ENCODE data around the gene MBOAT7. TPM values are rescaled to one million over a fixed set of nuclear protein-coding genes. Genes with fewer than 3 reads are reported as not detected.
"Not testable (repeated sequence)": the region's sequence is repeated elsewhere in the genome, so short reads cannot be mapped to it uniquely, and the experiment has no call there.

The MBOAT7 gene
- total RNA-seq, 2 experiments from 2014 or later: 53.8 to 55.4 TPM

DNA sequence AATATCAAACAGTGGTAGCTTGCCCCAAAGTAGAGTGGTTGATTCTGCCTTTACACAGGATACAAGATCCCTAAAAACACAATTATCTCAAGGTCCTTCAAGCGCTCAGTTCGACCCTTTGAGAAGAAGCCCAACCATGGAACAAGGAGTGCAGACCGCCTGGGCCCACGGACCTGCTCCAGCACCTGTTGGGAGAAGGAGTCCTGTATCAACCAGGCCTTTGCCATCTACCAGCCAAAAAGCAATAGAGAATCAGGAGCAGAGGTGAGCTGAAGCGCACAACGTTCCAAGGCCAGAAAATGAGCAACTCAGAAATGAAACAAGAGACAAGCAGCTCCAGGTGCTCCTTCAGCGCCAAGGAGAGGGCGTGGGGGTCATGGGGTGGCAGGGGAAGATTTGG, 39.8 kb upstream of the MBOAT7 start:
- intact Hi-C loops (cut with micrococcal nuclease): no loop called here
- TF ChIP-seq, protein P1, sequence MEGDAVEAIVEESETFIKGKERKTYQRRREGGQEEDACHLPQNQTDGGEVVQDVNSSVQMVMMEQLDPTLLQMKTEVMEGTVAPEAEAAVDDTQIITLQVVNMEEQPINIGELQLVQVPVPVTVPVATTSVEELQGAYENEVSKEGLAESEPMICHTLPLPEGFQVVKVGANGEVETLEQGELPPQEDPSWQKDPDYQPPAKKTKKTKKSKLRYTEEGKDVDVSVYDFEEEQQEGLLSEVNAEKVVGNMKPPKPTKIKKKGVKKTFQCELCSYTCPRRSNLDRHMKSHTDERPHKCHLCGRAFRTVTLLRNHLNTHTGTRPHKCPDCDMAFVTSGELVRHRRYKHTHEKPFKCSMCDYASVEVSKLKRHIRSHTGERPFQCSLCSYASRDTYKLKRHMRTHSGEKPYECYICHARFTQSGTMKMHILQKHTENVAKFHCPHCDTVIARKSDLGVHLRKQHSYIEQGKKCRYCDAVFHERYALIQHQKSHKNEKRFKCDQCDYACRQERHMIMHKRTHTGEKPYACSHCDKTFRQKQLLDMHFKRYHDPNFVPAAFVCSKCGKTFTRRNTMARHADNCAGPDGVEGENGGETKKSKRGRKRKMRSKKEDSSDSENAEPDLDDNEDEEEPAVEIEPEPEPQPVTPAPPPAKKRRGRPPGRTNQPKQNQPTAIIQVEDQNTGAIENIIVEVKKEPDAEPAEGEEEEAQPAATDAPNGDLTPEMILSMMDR (IDR thresholded peaks at IDR 0.05): no peak
- no peaks in the 10 kb centered on the region for H3K36me3 Mint-ChIP-seq (ENCODE audit: low read depth)
- CTCF ChIA-PET: interaction anchor here (1.2 kb wide), 1 partner anchor 18 kb away, joined by 3 read pairs; no protein-coding TSS in a partner anchor
- H3K4me3 Mint-ChIP-seq: no peak overlapping the region
- peaks cover 3% of the 10 kb centered on the region for H3K4me1 Mint-ChIP-seq (ENCODE audit: low read depth)
- H3K27ac Mint-ChIP-seq: no peak overlapping the region
- ATAC-seq (no peak), DNase-seq (no peak)
- H3K27me3 Mint-ChIP-seq: peaks cover 19% of the 10 kb centered on the region
- POLR2A ChIA-PET: no interaction called here
- no peaks in the 10 kb centered on the region for H3K9me3 Mint-ChIP-seq

DNA sequence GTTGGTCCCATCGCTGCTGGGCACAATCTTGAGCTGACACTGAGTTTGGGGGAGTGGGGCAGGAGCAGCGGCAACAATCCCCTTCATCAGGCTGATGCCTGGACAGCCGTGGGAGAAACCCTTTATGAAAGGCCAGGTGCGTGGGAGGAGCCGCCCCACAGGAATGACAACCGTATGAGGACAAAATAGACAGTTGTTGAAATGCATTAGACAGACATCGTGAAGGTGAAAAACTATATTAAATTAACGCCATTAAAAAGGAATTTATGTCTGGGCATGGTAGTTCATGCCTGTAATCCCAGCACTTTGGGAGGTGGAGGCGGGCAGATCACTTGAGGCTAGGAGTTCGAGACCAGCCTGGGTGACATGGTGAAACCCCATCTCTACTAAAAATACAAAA, 35.2 kb upstream of the MBOAT7 start:
- intact Hi-C loops (cut with micrococcal nuclease); H3K9me3 Mint-ChIP-seq; H3K4me3 Mint-ChIP-seq; DNase-seq; H3K4me1 Mint-ChIP-seq (ENCODE audit: low read depth); H3K27me3 Mint-ChIP-seq; CTCF ChIA-PET; H3K27ac Mint-ChIP-seq; H3K36me3 Mint-ChIP-seq (ENCODE audit: low read depth); ATAC-seq: not testable (repeated sequence)
- POLR2A ChIA-PET: interaction anchor here (1.5 kb wide), 1 partner anchor 24 kb away, joined by 4 read pairs; the partner anchor contains the start of gene RPS9

DNA sequence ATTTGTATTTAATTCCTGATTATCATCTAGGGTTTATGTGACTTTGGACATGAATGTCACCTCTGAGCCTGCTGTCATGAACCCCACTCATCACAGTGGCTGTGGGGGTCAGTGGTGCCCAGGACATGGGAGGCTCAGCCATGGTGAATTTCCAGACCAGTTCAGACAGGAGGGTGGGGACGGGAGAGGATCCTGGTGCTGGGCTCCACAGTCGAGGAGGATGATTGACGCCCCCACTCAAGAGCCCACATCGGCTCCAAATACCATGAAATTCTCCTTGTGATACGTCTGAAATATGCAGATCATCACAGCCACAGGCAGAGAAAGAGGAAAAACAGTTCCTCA, 34.5 kb upstream of the MBOAT7 start:
- H3K4me1 Mint-ChIP-seq (ENCODE audit: low read depth); ATAC-seq; intact Hi-C loops (cut with micrococcal nuclease); H3K27me3 Mint-ChIP-seq; H3K9me3 Mint-ChIP-seq; CTCF ChIA-PET; H3K36me3 Mint-ChIP-seq (ENCODE audit: low read depth); DNase-seq; POLR2A ChIA-PET; H3K4me3 Mint-ChIP-seq; H3K27ac Mint-ChIP-seq: not testable (repeated sequence)

DNA sequence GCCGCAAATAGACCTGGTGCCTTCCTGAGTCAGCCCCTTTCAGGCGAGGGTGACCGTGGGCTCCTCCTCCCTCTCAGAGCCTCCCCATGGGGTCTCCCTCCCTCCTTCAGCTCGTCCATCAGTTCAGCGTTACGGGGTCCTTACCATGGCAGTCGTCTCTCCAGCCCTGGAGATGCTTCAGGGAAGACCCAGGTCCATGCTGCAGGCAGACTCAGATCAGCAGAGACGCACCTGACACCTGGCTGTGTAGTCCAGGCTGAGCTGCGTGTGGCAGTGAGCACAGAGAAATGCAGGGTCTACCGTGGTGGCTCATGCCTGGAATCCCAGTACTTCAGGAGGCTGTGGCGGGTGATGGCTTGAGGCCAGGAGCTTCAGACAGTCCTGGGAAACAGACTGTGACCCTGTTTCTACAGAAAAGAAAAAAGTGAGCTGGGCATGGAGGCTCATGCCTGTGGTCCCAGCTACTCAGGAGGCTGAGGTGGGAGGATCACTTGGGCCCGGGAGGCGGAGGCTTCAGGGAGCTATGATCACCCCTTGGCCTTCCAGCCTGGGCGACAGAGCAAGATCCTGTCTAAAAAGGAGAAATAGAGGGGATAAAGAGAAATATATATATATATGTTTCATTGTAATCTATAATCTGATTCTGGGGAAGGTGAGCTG, 34.0 kb upstream of the MBOAT7 start:
- DNase-seq; H3K36me3 Mint-ChIP-seq (ENCODE audit: low read depth); H3K4me1 Mint-ChIP-seq (ENCODE audit: low read depth); ATAC-seq; H3K27ac Mint-ChIP-seq; H3K4me3 Mint-ChIP-seq; CTCF ChIA-PET; H3K9me3 Mint-ChIP-seq; H3K27me3 Mint-ChIP-seq; intact Hi-C loops (cut with micrococcal nuclease): not testable (repeated sequence)
- POLR2A ChIA-PET: interaction anchor here (0.6 to 1.0 kb wide), 2 partner anchors 18 to 1407 kb away, joined by 3 read pairs; no protein-coding TSS in a partner anchor

DNA sequence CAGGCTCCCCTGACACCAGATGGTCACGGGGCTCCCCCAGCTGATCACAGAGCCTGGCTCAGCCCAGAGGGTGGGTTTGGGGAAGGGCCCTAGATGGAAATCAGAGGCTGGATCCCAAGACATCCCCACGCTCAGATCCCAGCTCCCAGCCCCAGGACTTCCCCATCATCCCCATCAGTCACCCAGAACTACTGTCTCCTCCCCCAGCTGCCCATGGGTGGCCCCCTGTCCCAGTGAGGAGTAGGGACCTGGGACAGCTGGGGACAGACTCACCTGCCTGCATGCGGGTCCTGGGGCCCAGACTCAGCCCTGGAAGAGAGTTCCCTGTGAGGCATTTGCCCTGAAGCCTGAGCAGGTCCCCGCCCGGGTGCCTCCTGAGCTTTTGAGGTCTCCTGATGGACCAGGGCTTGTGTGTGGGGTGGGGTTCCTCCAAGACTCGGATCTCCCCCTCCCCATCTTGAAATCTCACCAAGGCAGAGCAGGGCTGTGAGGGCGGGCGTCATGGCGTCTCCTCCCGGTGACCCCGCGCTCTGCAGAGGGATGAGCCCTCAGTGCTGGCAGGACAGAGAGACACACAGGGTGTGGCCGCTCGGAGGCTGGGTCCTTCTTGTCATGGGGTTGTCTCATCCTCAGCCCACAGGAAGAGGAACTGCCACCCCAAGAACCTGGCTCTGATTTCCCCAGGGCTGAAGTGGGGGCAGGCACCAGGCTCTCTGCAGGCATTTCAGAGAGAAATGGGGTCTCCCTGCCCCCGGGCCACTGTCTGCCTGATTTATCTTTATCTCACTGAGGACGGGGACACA, 33.3 kb upstream of the MBOAT7 start, which contains the start of gene LILRB3:
Gene LILRB3 (minus strand): TSS at position 534 of the 803 bp plus-strand sequence. CDS start 31 bp downstream, at position 503.
- CTCF ChIA-PET; ATAC-seq; H3K27me3 Mint-ChIP-seq; DNase-seq; H3K4me3 Mint-ChIP-seq; H3K36me3 Mint-ChIP-seq (ENCODE audit: low read depth); H3K27ac Mint-ChIP-seq; H3K4me1 Mint-ChIP-seq (ENCODE audit: low read depth); H3K9me3 Mint-ChIP-seq; intact Hi-C loops (cut with micrococcal nuclease): not testable (repeated sequence)
- POLR2A ChIA-PET: interaction anchor here (1.0 to 1.2 kb wide), 2 partner anchors 15 to 17 kb away, joined by 3 read pairs; no protein-coding TSS in a partner anchor

DNA sequence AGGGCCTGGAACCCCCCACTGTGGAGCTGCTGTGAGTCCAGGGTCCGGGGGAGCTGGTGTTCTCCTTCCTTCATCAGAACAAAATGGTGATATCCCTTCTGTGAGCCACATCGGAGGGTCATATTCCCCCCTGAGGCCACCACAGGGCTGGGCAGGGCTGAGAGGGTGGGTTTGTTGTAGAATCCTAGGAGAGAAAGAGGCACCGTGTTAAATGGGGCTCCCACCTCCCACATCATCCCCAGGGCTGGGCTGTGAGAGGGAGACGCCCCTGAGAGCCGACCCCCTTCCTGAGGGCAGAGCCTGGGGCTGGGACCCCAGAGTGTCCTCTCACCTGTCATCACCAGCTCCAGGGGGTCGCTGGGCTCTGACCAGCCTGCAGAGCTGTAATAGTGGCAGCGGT, 32.6 kb upstream of the MBOAT7 start:
- H3K36me3 Mint-ChIP-seq (ENCODE audit: low read depth); CTCF ChIA-PET; ATAC-seq; intact Hi-C loops (cut with micrococcal nuclease); H3K4me3 Mint-ChIP-seq; H3K4me1 Mint-ChIP-seq (ENCODE audit: low read depth); H3K27ac Mint-ChIP-seq; H3K9me3 Mint-ChIP-seq; H3K27me3 Mint-ChIP-seq; DNase-seq: not testable (repeated sequence)
- POLR2A ChIA-PET: interaction anchor here (1.2 kb wide), 1 partner anchor 14 kb away, joined by 3 read pairs; no protein-coding TSS in a partner anchor

DNA sequence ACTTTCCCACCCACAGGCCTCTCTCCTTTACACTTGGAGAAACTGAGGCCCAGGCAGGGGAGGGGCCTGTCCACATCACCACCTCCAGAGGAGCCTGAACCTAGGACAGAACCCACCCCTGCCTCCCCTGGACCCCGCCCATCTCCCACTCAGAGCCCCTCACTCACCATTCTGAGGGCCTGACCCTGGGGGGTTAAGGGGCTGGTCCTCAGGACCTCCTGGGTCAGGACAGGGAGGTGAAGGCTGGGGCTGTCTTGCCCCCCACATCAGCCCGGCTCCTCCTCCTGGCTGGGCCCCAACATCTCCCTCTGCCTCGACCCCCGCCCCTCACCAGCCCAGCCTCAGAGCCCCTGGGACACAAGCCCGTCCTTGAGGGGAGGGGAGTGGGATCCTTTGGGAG, 30.3 kb upstream of the MBOAT7 start:
- ATAC-seq; H3K27ac Mint-ChIP-seq; intact Hi-C loops (cut with micrococcal nuclease); H3K4me1 Mint-ChIP-seq (ENCODE audit: low read depth); H3K36me3 Mint-ChIP-seq (ENCODE audit: low read depth); CTCF ChIA-PET; POLR2A ChIA-PET; H3K9me3 Mint-ChIP-seq; DNase-seq; H3K4me3 Mint-ChIP-seq; H3K27me3 Mint-ChIP-seq: not testable (repeated sequence)

All from activated CD8-positive, alpha-beta T cell treated with anti-CD3 and anti-CD28 coated beads for 36 hours (primary cell).